PC-9 (cell line): ENCODE measurements around the gene IRS2.

Experiments
- EZH2 ChIP-seq: fragments of 200-600 bp; sonication (generic); IDR thresholded peaks from 2 replicates; pipeline ENCODE4 v1.8.0; 2017; ENCODE audit warnings: antibody characterized with exemption, low read depth
- TF ChIP-seq, protein P1 (sequence below): fragments of 200-600 bp; sonication (generic); conservative IDR thresholded peaks from 2 replicates; pipeline ENCODE4 v1.6.1; 2017; ENCODE audit warnings: mixed run types, antibody characterized with exemption, mild to moderate bottlenecking, moderate library complexity

DNA sequence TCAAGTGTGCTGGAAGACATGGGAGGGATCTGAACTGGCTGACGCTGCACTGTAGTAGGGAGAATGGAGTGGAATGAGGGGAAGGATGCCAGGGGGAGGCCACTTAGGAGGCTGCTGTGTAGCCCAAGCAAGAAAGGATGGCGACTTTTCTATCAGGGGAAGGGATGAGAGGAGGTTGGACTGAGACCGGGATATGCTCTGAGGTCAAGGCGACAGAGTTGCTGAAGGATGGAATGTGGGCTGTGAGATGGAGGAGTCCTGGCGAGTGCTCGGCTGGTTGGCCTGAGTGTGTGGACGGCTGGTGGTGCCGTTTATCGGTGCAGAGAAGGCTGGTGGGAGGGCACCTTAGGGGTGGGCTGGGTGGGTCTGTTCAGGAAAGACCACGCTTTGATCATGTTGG lies 45.7 kb downstream of the IRS2 start:
- TF ChIP-seq, protein P1, sequence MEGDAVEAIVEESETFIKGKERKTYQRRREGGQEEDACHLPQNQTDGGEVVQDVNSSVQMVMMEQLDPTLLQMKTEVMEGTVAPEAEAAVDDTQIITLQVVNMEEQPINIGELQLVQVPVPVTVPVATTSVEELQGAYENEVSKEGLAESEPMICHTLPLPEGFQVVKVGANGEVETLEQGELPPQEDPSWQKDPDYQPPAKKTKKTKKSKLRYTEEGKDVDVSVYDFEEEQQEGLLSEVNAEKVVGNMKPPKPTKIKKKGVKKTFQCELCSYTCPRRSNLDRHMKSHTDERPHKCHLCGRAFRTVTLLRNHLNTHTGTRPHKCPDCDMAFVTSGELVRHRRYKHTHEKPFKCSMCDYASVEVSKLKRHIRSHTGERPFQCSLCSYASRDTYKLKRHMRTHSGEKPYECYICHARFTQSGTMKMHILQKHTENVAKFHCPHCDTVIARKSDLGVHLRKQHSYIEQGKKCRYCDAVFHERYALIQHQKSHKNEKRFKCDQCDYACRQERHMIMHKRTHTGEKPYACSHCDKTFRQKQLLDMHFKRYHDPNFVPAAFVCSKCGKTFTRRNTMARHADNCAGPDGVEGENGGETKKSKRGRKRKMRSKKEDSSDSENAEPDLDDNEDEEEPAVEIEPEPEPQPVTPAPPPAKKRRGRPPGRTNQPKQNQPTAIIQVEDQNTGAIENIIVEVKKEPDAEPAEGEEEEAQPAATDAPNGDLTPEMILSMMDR, result no peak
- TF ChIP-seq EZH2, result no peak
